Measurements from ENCODE around the gene BPTF. TPM values are rescaled to one million over a fixed set of nuclear protein-coding genes. Genes with fewer than 3 reads are reported as not detected.
"Not testable (repeated sequence)": the region's sequence is repeated elsewhere in the genome, so short reads cannot be mapped to it uniquely, and the experiment has no call there.

Gene BPTF
- total RNA-seq, 1 donor from 2014 or later = 105 TPM

DNA sequence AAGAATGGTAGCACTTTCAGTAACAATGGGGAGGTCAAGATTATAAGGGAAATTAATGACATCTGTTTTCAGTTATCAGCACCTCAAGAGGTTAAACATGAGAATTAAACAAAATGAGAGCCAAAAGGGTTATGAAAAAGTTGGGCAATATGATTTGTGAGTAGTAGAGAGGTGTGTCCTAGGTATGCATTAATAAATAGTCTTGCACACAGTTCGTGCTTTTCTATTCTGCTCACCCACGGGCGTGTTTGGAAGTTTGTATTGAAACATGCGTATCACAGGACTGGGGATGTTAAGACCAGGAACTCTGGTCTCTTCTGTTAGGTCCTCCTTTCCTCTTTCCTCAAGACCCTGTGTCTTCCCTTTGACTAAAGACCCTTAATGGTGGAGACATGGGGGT lies 6.0 kb downstream of the BPTF start:
- intact Hi-C loops (cut with micrococcal nuclease) = no loop called here

DNA sequence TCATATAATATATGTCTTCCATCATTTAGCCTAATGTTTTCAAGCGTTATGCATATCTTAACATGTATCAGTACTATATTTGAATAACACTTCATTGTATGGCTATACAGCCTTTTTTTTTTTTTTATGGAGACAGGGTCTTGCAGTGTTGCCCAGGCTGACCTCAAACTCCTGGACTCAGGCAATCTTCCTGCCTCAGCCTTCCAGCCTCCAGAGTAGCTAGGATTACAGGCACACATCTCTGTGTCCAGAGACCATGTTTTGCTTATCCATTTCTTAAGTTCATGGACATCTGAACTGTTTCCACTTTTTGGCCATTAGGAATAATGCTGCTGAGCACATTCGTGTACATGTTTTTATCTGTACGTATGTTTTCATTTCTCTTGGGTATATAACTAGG lies 7.8 kb downstream of the BPTF start:
- intact Hi-C loops (cut with micrococcal nuclease) = no loop called here

DNA sequence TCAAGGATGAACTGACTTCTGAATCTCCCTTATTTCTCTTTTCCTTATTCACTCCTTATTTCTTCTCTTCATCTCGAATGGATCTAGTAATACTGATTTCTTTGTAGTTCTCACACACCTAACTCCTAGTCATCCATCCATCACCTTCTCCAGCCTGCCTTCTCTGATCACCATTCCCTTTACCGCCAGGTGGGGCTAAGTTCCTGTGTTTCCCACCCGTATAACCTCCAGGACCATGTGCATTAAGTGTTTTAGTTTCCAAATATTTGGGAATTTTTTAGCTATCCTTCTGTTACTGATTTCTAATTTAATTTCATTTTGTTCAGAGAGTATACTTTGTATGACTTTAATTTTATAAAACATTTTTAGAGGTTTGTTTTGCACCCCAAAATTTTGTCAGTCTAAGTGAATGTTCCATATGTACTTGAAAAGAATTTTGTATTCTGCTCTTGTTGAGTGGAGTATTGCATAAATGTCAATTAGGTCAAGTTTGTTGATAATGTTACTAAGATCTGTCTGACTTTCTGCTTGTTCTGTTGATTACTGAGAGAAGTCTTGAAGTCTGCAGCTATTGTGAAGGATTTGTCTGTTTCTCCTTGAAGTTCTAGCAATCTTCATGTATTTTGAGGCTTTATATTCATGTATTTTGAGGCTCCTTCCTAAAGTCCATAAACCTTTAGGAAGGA lies 8.8 kb downstream of the BPTF start:
- intact Hi-C loops (cut with micrococcal nuclease) = no loop called here

DNA sequence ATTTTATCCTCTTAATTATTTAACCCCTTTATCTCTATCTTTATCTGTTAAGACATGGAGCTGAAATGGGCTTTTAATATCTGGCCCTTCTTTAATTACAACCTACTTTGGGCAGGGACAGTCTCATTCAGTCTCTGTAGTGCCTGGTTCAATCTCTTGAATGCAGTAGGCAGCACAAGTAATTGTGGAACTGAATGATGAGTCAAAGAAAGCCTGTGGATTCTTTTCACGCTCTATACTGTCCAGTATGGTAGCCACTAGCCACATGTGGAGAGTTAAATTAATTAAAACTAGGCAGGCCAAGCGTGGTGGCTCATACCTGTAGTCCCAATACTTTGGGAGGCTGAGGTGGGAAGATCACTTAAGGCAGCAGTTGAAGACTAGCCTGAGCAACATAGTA lies 9.3 kb downstream of the BPTF start:
- intact Hi-C loops (cut with micrococcal nuclease) = no loop called here

DNA sequence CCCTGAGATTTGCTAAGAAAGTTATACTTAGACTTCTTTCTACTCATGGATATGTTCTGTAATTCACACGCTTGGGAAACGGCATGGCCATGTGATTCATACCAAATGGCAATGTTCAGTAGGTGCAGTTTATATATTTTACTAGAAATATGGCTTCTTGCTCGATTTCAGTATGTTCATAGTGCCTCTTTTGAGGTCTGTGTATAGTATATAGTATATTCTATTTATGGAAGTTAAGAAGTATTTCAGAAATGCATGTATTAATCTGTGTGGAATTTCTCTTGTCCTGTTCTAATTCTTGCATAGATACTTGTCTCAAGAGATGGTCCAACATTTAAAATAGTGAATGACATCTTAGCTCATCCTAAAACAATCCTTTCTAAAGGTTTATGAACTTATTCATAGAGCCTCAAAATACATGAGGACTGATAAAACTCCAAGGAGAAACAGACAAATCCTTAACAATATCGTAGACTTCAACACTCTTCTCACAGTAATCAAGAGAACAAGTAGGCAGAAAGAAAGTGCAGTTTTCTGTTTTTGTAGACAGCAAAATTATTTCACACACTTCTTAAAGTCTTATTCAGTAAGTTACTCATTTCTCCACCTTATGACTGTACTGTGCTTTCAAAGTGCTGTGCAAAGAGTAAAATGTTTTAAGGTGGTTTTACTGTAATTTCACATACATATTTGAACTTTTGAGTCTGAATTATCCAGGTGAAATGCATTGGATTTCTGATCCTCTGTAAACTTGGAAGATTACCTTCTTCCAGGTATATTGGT lies 11.1 kb downstream of the BPTF start:
- intact Hi-C loops (cut with micrococcal nuclease) = no loop called here

DNA sequence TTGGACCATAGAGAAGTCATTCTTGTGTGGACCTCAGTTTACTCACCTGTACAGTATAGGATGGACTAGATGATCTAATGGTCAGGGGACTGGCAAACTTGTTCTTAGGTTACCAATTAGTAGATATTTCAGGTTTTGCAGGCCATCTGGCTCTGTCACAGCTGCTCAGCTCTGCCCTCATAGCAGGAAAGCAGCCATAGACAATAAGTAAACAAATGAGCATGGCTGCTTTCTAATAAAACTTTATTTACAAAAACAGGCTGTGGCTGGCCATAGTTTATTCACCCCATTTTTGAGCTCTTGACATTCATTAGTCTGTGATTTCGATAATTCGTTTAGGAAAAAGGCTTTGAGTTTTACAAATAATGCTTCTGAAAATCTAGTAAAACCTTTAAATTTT lies 12.7 kb downstream of the BPTF start:
- intact Hi-C loops (cut with micrococcal nuclease) = no loop called here

DNA sequence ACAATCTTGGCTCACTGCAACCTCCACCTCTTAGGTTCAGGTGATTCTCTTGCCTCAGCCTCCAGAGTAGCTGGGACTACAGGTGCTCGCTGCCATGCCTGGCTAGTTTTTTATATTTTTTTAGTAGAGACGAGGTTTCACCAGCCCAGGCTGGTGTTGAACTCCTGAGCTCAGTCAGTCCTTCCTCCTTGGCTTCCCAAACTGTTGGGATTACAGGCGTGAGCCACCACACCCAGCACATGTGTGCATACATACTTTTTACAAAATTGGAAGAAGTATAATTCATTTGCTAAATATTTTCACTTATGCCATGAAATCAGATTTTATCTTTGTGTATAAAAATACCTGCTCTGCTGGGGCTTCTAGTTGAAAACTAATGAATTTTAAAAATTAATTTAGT lies 13.2 kb downstream of the BPTF start:
- intact Hi-C loops (cut with micrococcal nuclease) = no loop called here

DNA sequence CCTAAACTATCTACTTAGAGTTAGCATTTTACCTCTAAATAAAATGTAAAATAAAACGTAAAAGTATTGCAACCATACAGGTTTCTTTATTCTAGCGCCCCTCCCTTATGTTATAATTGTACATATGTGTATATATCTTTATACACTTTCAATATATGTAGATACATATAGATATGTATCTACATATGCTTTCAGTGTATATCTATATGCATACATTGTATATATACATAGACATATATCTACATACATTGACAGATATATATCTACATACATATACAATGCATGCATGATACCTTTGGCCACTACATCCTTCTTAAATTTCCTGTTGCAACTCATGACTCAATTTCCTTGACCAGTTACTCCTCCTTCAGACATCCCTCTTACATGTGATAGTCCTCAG lies 16.7 kb downstream of the BPTF start:
- intact Hi-C loops (cut with micrococcal nuclease) = no loop called here

DNA sequence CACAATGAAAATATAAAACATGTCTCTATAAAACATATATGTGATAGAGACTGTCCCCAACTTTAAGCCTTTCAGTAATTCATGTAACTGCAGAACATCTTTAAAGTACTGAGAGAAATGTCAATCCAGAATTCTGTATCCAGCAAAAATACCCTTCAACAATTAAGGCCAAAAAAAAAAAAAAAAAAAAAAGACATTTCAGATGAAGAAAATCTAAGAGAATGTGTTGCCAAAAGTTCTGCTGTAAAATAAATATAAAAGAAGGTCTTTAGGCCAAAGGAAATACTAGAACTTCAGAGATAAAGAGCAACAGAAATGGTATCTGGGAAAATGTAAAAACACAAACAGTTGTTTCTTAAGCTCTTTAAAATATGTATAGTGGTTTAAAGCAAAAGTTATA lies 17.3 kb downstream of the BPTF start:
- intact Hi-C loops (cut with micrococcal nuclease) = no loop called here

DNA sequence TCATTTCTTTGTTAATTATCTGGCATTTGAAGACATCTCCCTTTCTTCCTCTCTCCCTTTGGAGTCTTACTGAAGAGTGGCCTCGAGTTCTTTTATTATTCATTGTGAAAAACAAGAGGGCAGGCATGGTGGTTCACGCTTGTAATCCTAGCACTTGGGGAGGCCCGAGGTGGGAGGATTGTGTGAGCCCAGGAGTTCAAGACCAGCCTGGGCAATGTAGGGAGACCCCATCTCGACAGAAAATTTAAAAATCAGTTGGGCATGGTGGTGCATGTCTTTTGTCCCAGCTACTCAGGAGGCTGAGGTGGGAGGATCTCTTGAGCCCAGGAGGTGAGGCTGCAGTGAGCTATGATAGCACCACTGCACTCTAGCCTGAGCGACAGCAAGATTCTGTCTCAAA lies 20.1 kb downstream of the BPTF start:
- intact Hi-C loops (cut with micrococcal nuclease) = no loop called here

DNA sequence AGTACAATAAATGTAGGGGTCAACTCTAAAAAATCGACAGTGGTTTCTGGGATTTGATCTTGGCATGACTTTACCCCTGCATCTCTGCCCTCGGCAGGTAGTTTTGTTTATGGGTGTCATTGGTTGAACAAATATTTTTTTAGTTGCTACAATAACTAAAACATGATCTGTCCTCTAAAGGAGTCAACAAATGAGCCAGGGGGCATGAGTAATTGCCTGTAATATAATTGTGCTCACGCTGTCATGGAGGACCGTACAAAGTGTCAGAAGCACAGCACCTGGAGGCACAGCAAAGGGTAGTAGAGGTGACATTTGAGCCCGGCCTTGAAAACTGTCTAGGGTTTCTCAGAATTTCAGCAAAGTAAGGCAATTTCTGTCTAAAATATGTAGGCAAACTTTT lies 22.9 kb downstream of the BPTF start:
- intact Hi-C loops (cut with micrococcal nuclease) = not testable (repeated sequence)

DNA sequence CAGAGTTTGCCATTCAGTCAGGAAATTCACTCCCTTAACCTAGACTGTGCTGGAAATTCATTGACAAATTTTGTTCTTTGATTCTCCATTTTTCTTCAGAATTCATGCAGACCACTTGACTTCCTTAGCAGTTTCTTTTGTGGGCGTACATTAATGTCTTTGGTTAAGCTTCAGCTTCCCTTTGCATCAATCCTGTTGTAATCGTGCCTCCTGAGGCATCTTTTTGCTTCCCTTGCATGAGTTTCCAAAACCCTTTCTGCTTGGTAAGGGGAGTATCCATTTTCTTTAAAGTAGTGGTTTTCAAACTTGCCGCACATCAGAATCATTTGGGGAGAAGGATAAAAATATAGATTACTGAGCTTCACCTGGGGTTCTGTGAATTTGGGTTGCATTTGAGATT lies 23.5 kb downstream of the BPTF start:
- intact Hi-C loops (cut with micrococcal nuclease) = not testable (repeated sequence)

DNA sequence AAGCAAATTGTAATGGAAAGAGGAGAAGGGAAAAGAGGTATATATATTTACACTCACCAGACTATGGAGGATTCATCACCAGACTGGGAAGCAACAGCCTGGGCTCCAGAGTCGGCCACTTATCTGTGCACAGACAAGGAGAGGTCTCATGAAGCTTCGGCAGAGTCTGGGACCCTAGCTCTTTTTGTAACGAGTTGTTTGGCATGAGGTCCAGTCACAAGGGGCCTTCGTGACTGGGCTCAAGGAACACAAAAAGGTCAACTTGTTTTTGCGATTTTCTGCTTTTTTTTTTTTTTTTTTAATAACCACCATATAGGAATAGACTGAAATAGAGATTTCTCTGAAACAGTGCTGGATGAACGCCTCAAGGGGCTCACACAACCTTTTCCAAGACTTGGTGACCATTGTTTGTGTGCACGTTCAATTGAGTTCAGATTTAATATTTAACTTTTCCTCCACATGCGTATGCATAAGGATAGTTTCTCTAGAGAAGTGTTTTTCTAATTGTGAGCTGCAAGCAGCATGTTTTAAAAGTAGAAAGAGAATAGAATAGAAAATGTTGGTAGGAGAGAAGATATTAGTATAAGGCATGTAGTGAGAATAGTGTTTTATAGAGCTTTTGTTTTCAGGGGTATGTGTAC lies 25.8 kb downstream of the BPTF start:
- intact Hi-C loops (cut with micrococcal nuclease) = no loop called here

DNA sequence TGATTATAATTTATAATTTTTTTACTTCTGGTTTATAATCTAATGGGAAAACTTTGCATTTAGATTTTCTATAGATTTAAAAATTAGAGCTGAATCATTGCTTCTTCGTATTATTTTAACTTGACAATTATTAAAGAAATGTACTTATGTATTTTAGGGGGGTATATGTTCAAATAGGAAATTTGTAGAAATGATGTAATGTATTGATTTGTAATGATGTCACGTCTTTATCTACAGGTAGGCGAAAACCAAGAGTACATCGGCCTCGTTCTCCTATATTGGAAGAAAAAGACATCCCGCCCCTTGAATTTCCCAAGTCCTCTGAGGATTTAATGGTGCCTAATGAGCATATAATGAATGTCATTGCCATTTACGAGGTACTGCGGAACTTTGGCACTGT lies 28.4 kb downstream of the BPTF start:
- intact Hi-C loops (cut with micrococcal nuclease) = no loop called here

DNA sequence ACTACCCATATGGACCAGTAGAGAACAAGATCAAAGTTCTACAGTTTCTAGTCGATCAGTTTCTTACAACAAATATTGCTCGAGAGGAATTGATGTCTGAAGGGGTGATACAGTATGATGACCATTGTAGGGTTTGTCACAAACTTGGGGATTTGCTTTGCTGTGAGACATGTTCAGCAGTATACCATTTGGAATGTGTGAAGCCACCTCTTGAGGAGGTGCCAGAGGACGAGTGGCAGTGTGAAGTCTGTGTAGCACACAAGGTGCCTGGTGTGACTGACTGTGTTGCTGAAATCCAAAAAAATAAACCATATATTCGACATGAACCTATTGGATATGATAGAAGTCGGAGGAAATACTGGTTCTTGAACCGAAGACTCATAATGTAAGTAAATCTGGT lies 29.1 kb downstream of the BPTF start:
- intact Hi-C loops (cut with micrococcal nuclease) = no loop called here

DNA sequence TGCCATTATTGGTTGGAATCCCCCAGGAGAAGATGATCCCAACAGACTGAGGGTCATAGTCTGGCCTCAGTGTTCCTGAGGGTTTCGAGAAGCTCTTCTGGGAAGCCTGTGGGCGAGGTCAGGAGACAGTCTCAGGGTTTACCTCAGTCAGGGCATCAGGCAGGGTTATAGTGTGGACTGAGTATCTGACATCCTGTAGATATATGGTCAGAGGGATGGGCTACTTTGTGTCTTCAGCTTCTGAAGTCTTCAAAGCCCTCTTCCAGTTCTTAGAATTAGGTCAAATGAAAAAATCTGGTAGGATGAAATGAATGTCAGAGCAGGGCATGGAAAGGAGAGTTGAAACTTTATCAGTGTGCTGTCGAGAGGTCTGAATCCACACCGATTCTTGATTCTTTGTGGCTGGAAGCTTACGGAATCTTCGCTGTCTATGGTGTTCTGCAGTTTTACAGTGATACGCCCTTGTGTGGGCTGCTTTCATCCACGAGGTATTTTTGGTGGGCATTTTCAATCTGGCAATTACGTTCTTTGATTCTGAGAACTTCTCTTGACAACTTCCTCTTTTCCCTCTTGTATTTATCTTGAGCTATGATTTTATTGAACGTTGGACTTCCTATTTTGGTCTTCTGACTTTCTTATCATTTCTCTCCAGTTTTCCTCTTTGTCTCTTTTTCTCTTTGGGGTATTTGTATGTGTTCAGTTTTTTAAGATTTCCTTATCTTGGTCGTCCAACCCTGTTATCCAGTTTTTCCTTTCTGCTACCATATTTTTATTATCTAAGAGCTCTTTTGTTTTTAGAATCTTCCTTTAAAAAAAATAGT lies 30.4 kb downstream of the BPTF start:
- intact Hi-C loops (cut with micrococcal nuclease) = no loop called here

DNA sequence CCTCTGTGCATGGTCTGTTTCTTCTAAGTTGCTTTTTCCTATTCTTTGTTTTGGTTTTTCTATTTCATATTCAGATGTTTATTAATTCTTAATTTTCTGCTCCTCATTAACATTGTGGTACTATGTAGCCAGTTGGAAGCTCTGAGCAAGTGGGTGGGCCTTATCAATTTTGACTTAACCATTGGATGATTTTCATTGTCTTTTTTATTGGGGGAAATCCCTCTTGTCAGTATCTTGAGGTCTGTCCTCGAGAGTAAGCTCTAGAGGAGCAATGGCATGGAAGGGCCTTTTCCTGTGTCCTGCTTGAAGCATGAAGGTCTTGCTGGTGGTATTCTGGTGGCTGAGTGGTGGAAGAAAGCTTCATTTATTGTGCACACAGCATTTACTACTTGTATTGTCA lies 31.1 kb downstream of the BPTF start:
- intact Hi-C loops (cut with micrococcal nuclease) = not testable (repeated sequence)

DNA sequence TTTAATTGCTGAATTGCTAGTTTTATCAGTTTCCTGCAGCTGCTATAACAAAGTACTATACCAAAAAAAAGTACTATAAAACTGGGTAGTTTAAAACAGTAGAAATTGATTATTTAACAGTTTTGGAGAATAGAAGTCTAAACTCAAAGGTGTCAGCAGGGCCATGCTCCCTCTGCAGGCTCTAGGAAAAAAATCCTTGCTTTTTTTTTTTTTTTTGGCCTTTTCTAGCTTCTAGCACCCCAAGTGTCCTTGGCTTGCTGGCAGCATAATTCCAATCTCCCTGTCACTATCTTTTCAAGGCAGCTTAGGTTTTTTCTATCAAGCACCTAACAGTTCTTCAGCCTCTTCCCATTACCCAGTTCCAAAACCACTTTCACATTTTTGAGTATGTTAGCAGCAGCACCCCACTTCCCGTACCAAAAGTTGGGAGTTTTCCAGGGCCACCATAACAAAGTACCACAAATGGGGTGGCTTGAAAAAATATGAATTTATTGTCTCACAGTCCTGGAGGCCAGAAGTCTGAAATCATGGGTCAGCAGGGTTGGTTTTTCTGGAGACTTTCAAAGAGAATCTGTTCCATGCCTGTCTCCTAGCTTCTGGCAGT lies 37.4 kb downstream of the BPTF start:
- intact Hi-C loops (cut with micrococcal nuclease) = loop anchor here (5.0 kb wide), 1 partner anchor 35 kb away; the partner anchor contains the start of gene BPTF

DNA sequence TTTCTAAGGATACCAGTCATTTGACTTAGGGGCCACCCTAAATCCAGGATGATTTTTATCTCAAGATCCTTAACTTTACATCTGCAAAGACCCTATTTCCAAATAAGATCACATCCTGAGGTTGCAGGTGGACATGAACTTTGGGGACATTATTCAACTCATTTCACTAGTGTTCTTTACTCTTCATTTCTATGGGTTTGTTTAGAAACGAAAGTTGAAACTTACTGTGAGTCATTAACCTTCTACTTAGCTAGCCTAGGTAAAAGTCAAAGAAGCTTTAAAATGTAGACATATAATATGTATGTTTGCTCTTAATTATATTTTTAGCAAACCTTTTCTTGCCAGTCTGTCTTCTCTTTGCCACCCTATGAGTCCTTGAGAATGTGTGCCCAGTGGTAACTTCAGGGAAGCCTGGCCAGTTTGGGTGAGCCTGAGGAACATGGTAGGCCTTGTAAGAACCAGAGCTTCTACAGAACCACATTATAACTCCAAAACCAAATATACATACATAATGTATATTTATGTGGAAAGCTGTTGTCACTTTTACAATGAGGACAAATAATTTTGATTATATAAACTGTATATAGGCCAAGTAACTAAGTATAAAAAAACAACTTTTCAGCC lies 38.4 kb downstream of the BPTF start:
- intact Hi-C loops (cut with micrococcal nuclease) = loop anchor here (5.0 kb wide), 1 partner anchor 36 kb away; the partner anchor contains the start of gene BPTF

DNA sequence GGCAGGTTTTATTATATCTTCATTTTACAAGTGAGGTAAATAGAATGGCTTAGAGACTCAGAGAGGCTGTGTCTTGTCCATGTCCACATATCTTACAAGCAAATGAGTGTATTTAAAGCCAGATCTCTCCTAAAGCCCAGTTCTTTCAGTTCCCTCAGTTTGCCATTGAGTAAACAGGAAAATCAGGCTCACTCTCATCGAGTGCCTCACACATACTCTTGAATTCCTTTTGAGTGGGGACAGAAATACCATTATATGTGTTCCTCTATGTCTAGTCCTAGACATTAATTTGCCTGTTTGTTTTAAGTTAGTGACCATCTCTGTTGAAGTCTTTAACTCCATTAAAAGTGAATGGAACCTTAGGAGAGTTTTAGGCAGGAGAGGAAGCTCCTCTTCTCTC lies 40.1 kb downstream of the BPTF start:
- intact Hi-C loops (cut with micrococcal nuclease) = no loop called here

DNA sequence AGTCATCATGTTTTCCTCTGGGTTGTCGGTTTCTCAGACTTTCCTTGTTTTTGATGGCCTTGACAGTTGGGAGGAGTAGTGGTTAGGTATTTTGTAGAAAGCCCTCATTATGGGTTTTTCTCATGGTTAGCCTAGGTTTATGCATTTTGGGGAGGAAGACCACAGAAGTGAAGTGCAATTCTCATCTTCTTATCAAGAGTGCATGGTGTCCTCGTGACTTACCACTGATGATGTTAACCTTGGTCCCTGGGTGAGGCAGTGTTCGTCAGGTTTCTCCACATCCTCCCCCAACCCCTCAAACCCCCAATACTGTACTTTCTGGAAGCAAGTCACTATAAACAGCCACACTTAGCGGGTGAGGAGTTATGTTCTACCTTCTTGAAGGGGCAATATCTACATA lies 42.3 kb downstream of the BPTF start:
- intact Hi-C loops (cut with micrococcal nuclease) = no loop called here

Data from T-helper 2 cell treated with Interferon-gamma antibody and Interleukin-4, amounts not matched to agents 100 ng/mL and 5 ng/mL, for 36 hours (primary cell).